HEK293 (cell line): ENCODE measurements around the gene KCNAB2.

Source experiments
- CTCF ChIA-PET: fragments of 350-600 bp; formaldehyde crosslinking; extraction: SDS; loops from one replicate; lab custom pipeline; 2021; ENCODE audit warnings: antibody characterized with exemption; lab: Yijun Ruan, JAX
- POLR2A ChIA-PET: fragments of 300-600 bp; formaldehyde crosslinking; extraction: SDS; loops from one replicate; lab custom pipeline; 2020; ENCODE audit warnings: antibody characterized with exemption, inconsistent platforms; lab: Yijun Ruan, JAX
- H3K27ac ChIP-seq: fragments of 200-500 bp; sonication (Bioruptor generic); 2 replicates; pipeline ENCODE4 v1.5.1; 2014; ENCODE audit warnings: low read depth, low read length, control low read depth, inconsistent platforms; ENCODE audit errors: extremely low read depth
- H3K36me3 ChIP-seq, 2 experiments: fragments of 200-500 bp in 1 of 2; sonication (Bioruptor generic) in 1 of 2; 1 replicate in 1 of 2; 2 replicates in 1 of 2; pipeline ENCODE4 v1.5.1; 2014 to 2017; ENCODE audit warnings: inconsistent platforms in 2 of 2, low read length in 2 of 2; ENCODE audit not compliant: control insufficient read depth in 2 of 2, insufficient read depth in 1 of 2
- H3K4me1 ChIP-seq: fragments of 200-500 bp; sonication (Bioruptor generic); 2 replicates; pipeline ENCODE4 v1.5.1; 2014; ENCODE audit warnings: mild to moderate bottlenecking, low read length, inconsistent platforms; ENCODE audit not compliant: control insufficient read depth, insufficient read depth
- H3K4me3 ChIP-seq: 2 replicates; pipeline ENCODE4 v1.5.1; 2011; ENCODE audit warnings: low read depth, mild to moderate bottlenecking, control low read depth, low read length, moderate library complexity
- H3K9me3 ChIP-seq: fragments of 200-500 bp; sonication (Bioruptor generic); 2 replicates; pipeline ENCODE4 v1.5.1; 2014; ENCODE audit warnings: low read depth, low read length, inconsistent platforms; ENCODE audit not compliant: control insufficient read depth, insufficient read depth
- HOXD13 ChIP-seq: sonication (generic); formaldehyde crosslinking; IDR thresholded peaks from 2 replicates; pipeline ENCODE4 v1.8.0; 2022; ENCODE audit warnings: missing genetic modification reagents, borderline replicate concordance
- KLF16 ChIP-seq: fragments of 450-650 bp; formaldehyde crosslinking; IDR thresholded peaks from 2 replicates; pipeline ENCODE4 v1.5.1; 2017; ENCODE audit warnings: missing biosample characterization, missing genetic modification characterization
- TCF7L2 ChIP-seq: IDR thresholded peaks from 2 replicates; pipeline ENCODE4 v1.6.1; 2011; ENCODE audit warnings: low read depth, mild to moderate bottlenecking, inconsistent platforms, low read length, moderate library complexity, borderline replicate concordance
- TRIM28 ChIP-seq: IDR thresholded peaks from 2 replicates; pipeline ENCODE4 v1.6.1; 2011; ENCODE audit warnings: low read length, control low read depth, borderline replicate concordance
- ZBTB11 ChIP-seq: fragments of 450-650 bp; formaldehyde crosslinking; conservative IDR thresholded peaks from 2 replicates; pipeline ENCODE4 v1.5.1; 2016; ENCODE audit warnings: low read depth, missing biosample characterization, missing genetic modification characterization
- ZBTB26 ChIP-seq: fragments of 450-650 bp; formaldehyde crosslinking; optimal IDR thresholded peaks from 2 replicates; pipeline ENCODE3; 2016; ENCODE audit warnings: missing biosample characterization, mild to moderate bottlenecking, missing genetic modification characterization
- ZNF121 ChIP-seq: fragments of 450-650 bp; formaldehyde crosslinking; IDR thresholded peaks from 2 replicates; pipeline ENCODE4 v1.5.1; 2016; ENCODE audit warnings: missing biosample characterization, missing genetic modification characterization
- ZNF16 ChIP-seq: fragments of 450-650 bp; formaldehyde crosslinking; IDR thresholded peaks from 2 replicates; pipeline ENCODE4 v1.5.1; 2016; ENCODE audit warnings: low read depth, missing biosample characterization, missing genetic modification characterization
- ZNF266 ChIP-seq: fragments of 450-650 bp; formaldehyde crosslinking; IDR thresholded peaks from 2 replicates; pipeline ENCODE4 v1.5.1; 2016; ENCODE audit warnings: missing biosample characterization, missing genetic modification characterization, low read depth
- ZNF274 ChIP-seq, 2 experiments: fragments of 200-500 bp in 1 of 2; fragments of 450-650 bp in 1 of 2; sonication (Bioruptor generic) in 1 of 2; formaldehyde crosslinking in 1 of 2; IDR thresholded peaks; 2 replicates each; pipeline versions ENCODE4 v1.5.1 to v1.6.1; 2014 to 2016; ENCODE audit warnings: borderline replicate concordance in 1 of 2, inconsistent platforms in 1 of 2, low read length in 1 of 2, missing biosample characterization in 1 of 2, missing genetic modification characterization in 1 of 2
- ZNF335 ChIP-seq: fragments of 450-650 bp; formaldehyde crosslinking; conservative IDR thresholded peaks from 2 replicates; pipeline ENCODE4 v1.5.1; 2016; ENCODE audit warnings: missing biosample characterization, missing genetic modification characterization
- ZNF341 ChIP-seq: fragments of 450-650 bp; formaldehyde crosslinking; IDR thresholded peaks from 2 replicates; pipeline ENCODE4; 2016; ENCODE audit warnings: low read depth, missing biosample characterization, missing genetic modification characterization
- ZNF404 ChIP-seq: fragments of 450-650 bp; formaldehyde crosslinking; IDR thresholded peaks from 2 replicates; pipeline ENCODE4 v1.5.1; 2017; ENCODE audit warnings: missing biosample characterization, missing genetic modification characterization
- ZNF416 ChIP-seq: fragments of 450-650 bp; formaldehyde crosslinking; IDR thresholded peaks from 2 replicates; pipeline ENCODE4 v1.5.1; 2016; ENCODE audit warnings: missing biosample characterization, missing genetic modification characterization
- ZNF423 ChIP-seq: fragments of 450-650 bp; formaldehyde crosslinking; IDR thresholded peaks from 2 replicates; pipeline ENCODE4 v1.5.1; 2016; ENCODE audit warnings: missing biosample characterization, missing genetic modification characterization
- ZNF585B ChIP-seq: fragments of 450-650 bp; formaldehyde crosslinking; IDR thresholded peaks from 2 replicates; pipeline ENCODE4 v1.5.1; 2016; ENCODE audit warnings: missing biosample characterization, missing genetic modification characterization
- ZNF600 ChIP-seq: fragments of 450-650 bp; formaldehyde crosslinking; IDR thresholded peaks from 2 replicates; pipeline ENCODE4 v1.5.1; 2016; ENCODE audit warnings: missing biosample characterization, missing genetic modification characterization
- ZNF777 ChIP-seq: fragments of 450-650 bp; formaldehyde crosslinking; IDR thresholded peaks from 2 replicates; pipeline ENCODE4 v1.5.1; 2017; ENCODE audit warnings: missing biosample characterization, missing genetic modification characterization, borderline replicate concordance
- ZNF791 ChIP-seq: fragments of 450-650 bp; formaldehyde crosslinking; IDR thresholded peaks from 2 replicates; pipeline ENCODE4 v1.5.1; 2016; ENCODE audit warnings: missing biosample characterization, missing genetic modification characterization
- ZSCAN4 ChIP-seq: fragments of 450-650 bp; formaldehyde crosslinking; IDR thresholded peaks from 2 replicates; pipeline ENCODE4 v1.5.1; 2017; ENCODE audit warnings: missing biosample characterization, missing genetic modification characterization
- TF ChIP-seq, protein P1 (sequence below): sonication (generic); formaldehyde crosslinking; IDR thresholded peaks from 2 replicates; pipeline ENCODE4 v1.8.1; 2022; ENCODE audit warnings: mild to moderate bottlenecking, moderate library complexity, missing genetic modification reagents
- TF ChIP-seq, protein P2 (sequence below): fragments of 450-650 bp; formaldehyde crosslinking; IDR thresholded peaks from 2 replicates; pipeline ENCODE4 v1.5.1; 2016; ENCODE audit warnings: missing biosample characterization, missing genetic modification characterization
- TF ChIP-seq, protein P3 (sequence below): fragments of 450-650 bp; formaldehyde crosslinking; IDR thresholded peaks from 2 replicates; pipeline ENCODE4 v1.5.1; 2016; ENCODE audit warnings: missing biosample characterization, missing genetic modification characterization, borderline replicate concordance

The KCNAB2 gene

DNA sequence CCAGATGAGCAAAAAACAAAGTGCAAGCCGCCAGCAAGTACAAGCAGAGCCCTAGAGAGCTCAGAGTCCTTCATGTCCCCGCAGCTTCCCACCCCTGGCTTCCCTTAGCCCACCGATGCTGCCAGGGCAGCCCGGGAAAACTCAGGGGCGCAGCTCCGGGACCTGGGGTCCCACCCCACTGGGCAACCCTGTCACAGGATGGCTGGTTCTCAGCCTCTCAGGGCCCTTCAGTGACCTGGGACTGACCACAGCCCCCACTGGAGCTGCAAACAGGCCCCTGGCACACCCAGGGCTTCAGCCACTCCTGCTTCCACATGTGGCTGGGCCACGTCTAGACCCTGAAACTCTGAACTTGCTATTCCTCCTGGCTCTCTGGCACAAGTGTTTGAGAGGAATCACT, 84.9 kb downstream of the KCNAB2 start (continued):
- TF ChIP-seq KLF16 (tag by site-specific recombination): no peak
- TF ChIP-seq, protein P1, sequence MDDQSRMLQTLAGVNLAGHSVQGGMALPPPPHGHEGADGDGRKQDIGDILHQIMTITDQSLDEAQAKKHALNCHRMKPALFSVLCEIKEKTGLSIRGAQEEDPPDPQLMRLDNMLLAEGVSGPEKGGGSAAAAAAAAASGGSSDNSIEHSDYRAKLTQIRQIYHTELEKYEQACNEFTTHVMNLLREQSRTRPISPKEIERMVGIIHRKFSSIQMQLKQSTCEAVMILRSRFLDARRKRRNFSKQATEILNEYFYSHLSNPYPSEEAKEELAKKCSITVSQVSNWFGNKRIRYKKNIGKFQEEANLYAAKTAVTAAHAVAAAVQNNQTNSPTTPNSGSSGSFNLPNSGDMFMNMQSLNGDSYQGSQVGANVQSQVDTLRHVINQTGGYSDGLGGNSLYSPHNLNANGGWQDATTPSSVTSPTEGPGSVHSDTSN: no peak
- TF ChIP-seq ZNF266 (tag by site-specific recombination): no peak
- no peak for TF ChIP-seq ZBTB26
- no peak for TF ChIP-seq TCF7L2
- no peak for TF ChIP-seq ZNF341 (tag by site-specific recombination)
- no peak for TF ChIP-seq ZNF16 (tag by site-specific recombination)
- TF ChIP-seq ZNF274 (IDR thresholded peaks at IDR 0.05; ENCODE audit: low read length): no peak
- no peak for TF ChIP-seq ZNF274 (tag by site-specific recombination; IDR thresholded peaks at IDR 0.05; ENCODE audit: borderline replicate concordance)

DNA sequence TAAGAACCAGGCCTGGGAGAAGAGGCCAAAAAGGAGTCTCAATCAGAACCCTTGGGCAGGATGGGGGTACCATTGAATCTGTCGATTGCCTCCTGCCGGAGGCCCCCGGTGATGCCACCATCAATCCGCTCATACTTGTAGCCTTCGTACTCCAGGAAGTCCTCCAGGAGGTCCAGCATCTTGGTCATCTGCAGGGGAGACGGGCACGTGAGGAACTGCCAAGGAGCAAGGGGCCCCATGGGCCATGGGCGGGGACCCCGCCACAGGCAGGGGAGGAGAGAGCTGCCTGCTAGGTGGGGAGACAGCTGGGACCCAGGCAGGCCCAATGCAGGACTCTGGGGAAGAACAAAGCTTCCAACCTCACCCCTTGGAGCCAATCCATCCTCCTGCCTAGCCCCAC, 85.9 kb downstream of the KCNAB2 start:
- Histone ChIP-seq H3K4me3 (no peak overlapping the region), H3K36me3 (no peaks in the 10 kb centered on the region), H3K9me3 (no peaks in the 10 kb centered on the region), H3K27ac (no peak overlapping the region), H3K4me1 (no peaks in the 10 kb centered on the region)
- CTCF ChIA-PET: no interaction called here
- POLR2A ChIA-PET: no interaction called here
- TF ChIP-seq TRIM28 (no peak), ZNF777 (tag by site-specific recombination) (no peak), ZNF121 (tag by site-specific recombination) (no peak), ZNF791 (tag by site-specific recombination) (no peak), ZBTB11 (tag by site-specific recombination) (no peak), ZNF423 (tag by site-specific recombination) (no peak), ZNF600 (no peak), HOXD13 (CRISPR knock-in tag) (no peak), ZBTB26 (no peak), ZNF404 (tag by site-specific recombination) (no peak), ZNF335 (tag by site-specific recombination) (no peak), ZNF416 (tag by site-specific recombination) (no peak), ZNF585B (no peak), ZSCAN4 (tag by site-specific recombination) (no peak)
- TF ChIP-seq, protein P2, sequence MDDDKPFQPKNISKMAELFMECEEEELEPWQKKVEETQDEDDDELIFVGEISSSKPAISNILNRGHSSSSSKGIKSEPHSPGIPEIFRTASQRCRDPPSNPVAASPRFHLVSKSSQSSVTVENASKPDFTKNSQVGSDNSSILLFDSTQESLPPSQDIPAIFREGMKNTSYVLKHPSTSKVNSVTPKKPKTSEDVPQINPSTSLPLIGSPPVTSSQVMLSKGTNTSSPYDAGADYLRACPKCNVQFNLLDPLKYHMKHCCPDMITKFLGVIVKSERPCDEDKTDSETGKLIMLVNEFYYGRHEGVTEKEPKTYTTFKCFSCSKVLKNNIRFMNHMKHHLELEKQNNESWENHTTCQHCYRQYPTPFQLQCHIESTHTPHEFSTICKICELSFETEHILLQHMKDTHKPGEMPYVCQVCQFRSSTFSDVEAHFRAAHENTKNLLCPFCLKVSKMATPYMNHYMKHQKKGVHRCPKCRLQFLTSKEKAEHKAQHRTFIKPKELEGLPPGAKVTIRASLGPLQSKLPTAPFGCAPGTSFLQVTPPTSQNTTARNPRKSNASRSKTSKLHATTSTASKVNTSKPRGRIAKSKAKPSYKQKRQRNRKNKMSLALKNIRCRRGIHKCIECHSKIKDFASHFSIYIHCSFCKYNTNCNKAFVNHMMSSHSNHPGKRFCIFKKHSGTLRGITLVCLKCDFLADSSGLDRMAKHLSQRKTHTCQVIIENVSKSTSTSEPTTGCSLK (tag by site-specific recombination): no peak
- TF ChIP-seq, protein P3, sequence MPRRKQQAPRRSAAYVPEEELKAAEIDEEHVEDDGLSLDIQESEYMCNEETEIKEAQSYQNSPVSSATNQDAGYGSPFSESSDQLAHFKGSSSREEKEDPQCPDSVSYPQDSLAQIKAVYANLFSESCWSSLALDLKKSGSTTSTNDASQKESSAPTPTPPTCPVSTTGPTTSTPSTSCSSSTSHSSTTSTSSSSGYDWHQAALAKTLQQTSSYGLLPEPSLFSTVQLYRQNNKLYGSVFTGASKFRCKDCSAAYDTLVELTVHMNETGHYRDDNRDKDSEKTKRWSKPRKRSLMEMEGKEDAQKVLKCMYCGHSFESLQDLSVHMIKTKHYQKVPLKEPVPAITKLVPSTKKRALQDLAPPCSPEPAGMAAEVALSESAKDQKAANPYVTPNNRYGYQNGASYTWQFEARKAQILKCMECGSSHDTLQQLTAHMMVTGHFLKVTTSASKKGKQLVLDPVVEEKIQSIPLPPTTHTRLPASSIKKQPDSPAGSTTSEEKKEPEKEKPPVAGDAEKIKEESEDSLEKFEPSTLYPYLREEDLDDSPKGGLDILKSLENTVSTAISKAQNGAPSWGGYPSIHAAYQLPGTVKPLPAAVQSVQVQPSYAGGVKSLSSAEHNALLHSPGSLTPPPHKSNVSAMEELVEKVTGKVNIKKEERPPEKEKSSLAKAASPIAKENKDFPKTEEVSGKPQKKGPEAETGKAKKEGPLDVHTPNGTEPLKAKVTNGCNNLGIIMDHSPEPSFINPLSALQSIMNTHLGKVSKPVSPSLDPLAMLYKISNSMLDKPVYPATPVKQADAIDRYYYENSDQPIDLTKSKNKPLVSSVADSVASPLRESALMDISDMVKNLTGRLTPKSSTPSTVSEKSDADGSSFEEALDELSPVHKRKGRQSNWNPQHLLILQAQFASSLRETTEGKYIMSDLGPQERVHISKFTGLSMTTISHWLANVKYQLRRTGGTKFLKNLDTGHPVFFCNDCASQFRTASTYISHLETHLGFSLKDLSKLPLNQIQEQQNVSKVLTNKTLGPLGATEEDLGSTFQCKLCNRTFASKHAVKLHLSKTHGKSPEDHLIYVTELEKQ: no peak
